ENCODE results near the gene FKRP.

The FKRP gene

DNA sequence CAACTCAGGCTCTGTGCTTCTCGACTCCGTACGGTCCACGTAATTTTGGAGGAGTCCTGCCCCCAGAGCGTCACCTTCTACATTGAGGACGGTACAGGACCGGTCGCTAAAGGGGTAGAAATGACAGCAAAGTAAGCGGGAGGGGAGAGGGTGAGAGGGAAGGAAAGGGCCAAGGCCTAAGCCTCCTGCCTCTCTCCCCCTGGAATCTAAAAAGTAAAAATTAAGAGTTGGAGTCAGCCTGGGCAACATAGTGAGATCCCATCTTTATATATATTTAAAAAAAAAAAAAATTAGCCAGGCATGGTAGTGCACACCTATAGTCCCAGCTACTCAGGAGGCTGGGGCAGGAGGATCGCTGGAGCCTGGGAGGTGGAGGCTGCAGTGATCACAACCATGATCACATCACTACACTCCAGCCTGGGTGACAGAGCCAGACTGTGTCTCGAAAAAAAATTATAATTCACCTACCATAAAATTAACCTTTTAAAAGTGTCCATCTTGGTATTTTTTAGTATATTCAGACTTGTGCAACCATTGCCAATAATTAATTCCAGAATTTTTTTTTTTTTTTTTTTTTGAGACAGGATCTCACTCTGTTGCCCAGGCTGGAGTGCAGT lies 29.9 kb downstream of the FKRP start:
- TF ChIP-seq GATA3 (IDR thresholded peaks at IDR 0.05; ENCODE audit: low read depth, low read length) = no peak
- no peak for TF ChIP-seq GATA2 (IDR thresholded peaks at IDR 0.05; ENCODE audit: low read depth, low read length)

DNA sequence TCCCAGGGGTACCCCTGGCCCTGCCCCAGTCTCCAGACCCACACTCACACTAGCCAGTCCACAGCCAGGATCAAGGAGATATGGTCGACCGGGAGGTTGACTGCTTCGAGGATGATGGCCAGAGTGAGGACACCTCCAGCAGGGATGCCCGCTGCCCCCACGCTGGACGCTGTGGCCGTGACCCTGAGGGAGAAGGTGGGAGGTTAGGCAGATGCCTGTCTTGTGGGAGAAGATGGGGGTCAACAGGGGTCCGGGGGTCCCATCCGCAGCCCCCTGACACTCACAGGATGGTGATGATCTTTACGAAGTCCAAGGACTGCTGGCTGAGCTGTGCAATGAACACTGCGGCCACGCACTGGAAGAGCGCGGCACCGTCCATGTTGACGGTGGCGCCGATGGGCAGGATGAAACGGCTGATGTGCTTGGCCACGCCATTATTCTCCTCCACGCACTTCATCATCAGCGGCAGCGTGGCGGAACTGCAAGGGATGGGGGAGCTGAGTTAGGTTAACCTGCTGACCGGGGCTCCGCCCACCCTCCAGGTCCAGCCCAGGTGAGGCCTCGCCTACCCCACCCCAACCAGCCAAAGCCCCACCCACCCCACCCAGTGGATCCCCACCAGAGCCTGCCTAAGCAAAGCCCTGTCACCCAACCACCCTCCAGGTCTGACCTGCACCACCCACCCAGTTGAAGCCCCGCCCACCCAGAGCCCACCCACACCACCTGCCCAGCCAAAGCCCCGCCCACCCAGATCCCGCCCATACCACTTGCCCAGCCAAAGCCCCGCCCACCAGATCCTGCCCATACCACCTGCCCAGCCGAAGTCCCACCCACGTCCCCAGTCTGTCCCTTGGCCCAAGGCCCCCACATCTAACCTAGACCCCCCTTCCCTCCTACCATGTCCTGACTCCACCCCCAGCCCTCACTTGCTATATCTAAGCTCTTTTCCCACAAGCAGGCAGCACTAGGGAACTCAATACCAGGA lies 31.4 kb downstream of the FKRP start:
- TF ChIP-seq GATA2 (IDR thresholded peaks at IDR 0.05; ENCODE audit: low read depth, low read length) = no peak
- TF ChIP-seq GATA3 (IDR thresholded peaks at IDR 0.05; ENCODE audit: low read depth, low read length) = no peak

GRCh38 chr19:46782355-46783019 lies 36.6 kb downstream of the FKRP start:
- TF ChIP-seq GATA2 (IDR thresholded peaks at IDR 0.05; ENCODE audit: low read depth, low read length) (no peak), GATA3 (IDR thresholded peaks at IDR 0.05; ENCODE audit: low read depth, low read length) (no peak)

- TF ChIP-seq GATA2 (IDR thresholded peaks at IDR 0.05; ENCODE audit: low read depth, low read length) = no peak
- no peak for TF ChIP-seq GATA3 (IDR thresholded peaks at IDR 0.05; ENCODE audit: low read depth, low read length)
Measured at GRCh38 chr19:46783670-46784069, 37.8 kb downstream of the FKRP start.

DNA sequence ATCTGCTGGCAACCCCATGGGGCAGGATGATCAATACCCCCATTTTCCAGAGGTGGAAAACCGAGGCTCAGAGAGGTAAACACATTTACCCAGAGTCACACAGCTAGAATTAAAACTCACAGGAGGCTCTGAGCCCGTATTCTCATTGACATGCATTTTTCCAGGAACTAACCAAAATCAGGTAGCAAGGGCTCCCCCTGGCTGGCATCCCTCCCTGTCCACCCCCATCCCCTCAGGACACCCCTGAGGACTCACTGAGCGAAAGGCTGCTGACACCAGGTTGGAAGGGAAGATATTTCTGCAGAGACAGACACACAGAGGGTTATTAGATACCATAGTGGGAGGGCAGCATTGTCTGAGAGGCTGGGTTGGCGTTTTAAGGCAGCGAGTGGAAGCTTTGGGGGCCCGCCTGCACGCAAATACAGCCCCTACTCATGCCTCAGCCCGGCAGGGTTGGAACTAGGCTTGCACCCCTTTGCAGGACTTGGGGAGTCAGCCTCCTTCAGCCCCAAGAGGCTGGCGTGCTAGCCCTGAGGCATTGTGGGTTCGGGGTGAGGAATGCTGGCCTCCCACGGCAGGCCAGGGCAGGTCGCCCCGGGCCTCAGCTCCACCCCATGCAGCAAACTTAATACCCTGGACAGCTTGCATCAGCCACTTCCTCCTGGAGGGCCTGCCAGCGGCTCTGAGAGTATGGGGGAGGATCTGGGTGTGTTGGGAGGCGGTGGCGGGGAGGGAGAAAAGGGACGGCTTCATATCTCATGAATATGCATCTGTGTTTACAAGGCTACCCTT lies 38.6 kb downstream of the FKRP start:
- TF ChIP-seq GATA3 (IDR thresholded peaks at IDR 0.05; ENCODE audit: low read depth, low read length) (no peak), GATA2 (IDR thresholded peaks at IDR 0.05; ENCODE audit: low read depth, low read length) (no peak)

DNA sequence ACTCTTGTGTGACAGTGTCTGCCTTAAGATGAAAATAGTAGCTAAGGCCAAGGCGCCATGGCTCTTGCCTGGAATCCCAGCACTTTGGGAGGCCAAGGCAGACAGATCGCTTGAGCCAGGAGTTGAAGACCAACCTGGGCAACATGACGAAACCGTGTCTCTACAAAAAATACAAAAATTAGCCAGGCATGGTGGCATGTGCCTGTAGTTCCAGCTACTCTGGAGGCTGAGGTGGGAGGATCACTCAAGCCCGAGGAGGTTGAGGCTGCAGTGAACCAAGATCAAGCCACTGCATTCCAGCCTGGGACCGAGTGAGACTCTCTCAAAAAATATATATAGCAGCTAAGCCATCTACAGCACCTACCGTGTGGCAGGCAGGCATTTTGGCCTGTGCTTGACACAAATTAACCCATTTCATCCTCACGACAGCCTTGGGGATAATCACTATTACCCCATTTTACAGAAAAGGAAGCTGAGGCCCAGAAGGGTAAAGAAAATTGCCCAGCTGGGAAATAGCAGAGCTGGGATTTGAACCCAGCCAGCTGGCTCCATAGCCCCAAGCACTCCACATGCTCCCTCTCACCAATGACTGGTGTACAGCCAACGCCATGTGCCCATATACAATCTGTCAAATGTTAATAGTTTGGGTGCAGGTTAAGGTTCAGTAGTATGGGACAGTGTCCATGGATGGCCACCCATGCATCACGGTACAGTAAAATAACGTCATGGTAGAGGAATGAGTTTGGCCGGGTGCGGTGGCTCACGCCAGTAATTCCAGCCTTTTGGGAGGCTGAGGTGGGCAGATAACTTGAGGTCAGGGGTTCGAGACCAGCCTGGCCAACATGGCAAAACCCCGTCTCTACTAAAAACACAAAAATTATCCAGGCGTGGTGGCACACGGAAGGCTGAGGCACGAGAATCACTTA lies 39.5 kb downstream of the FKRP start:
- TF ChIP-seq GATA3 (IDR thresholded peaks at IDR 0.05; ENCODE audit: low read depth, low read length) (no peak), GATA2 (IDR thresholded peaks at IDR 0.05; ENCODE audit: low read depth, low read length) (no peak)

GRCh38 chr19:46785980-46786235 lies 40.1 kb downstream of the FKRP start:
- no peak for TF ChIP-seq GATA3 (IDR thresholded peaks at IDR 0.05; ENCODE audit: low read depth, low read length)
- no peak for TF ChIP-seq GATA2 (IDR thresholded peaks at IDR 0.05; ENCODE audit: low read depth, low read length)

DNA sequence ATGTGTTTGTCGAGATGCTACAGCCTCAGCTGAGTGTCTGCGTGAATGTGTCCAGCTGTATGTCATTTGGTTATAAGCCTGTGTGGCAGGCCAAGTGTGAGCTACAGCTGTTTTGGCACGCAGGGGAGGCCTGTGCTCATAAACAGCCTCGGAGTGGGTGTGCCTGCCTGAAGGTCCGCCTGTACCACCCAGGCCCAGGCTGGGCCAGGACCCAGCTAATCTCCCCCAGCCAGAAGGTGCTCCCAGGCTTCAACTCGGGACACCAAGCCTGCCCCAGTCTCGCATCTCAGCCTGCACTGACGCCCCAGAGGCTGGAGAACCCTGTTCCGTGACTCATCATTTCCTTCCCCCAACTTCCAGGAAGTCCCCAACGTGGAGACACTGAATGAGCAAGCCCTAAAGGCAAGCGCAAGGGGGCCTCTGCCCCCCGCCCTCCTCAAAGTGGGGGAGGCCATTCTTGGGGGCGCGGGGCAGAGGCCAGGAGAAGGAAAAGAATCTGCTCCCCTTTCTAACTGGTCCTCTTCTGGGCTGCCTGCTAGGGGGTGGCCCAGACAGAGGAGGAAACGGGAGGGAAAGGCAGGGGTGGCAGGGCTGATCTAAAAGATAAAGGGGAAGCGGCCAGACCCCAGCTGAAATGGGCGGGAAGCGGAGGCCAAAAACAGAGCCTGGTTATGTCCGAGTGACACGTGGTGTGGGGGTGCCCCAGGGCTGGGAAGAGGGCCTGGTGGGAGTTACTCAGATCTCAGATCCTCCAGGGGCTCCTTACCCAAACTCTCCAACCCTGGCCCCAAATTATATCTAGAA lies 40.6 kb downstream of the FKRP start:
- TF ChIP-seq GATA3 (IDR thresholded peaks at IDR 0.05; ENCODE audit: low read depth, low read length) (peak; percentile 76; the same call in 1 of the 2 replicates), GATA2 (IDR thresholded peaks at IDR 0.05; ENCODE audit: low read depth, low read length) (peak; percentile 94)

DNA sequence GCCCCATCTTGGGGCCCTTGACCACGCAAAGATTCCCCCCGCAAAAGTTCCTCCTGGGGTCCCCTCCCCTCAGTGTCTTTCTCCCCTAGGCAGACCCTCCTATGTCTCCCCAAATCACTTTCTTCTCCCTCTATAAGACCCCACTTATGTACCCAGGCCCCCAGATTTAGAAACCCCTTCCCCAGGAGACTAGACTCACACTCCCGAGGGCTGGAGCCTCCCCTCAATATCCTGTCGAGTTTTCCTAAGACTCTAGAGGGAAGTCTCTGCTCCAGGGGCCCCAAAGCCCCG lies 41.1 kb downstream of the FKRP start:
- no peak for TF ChIP-seq GATA3 (IDR thresholded peaks at IDR 0.05; ENCODE audit: low read depth, low read length)
- TF ChIP-seq GATA2 (IDR thresholded peaks at IDR 0.05; ENCODE audit: low read depth, low read length) = no peak

DNA sequence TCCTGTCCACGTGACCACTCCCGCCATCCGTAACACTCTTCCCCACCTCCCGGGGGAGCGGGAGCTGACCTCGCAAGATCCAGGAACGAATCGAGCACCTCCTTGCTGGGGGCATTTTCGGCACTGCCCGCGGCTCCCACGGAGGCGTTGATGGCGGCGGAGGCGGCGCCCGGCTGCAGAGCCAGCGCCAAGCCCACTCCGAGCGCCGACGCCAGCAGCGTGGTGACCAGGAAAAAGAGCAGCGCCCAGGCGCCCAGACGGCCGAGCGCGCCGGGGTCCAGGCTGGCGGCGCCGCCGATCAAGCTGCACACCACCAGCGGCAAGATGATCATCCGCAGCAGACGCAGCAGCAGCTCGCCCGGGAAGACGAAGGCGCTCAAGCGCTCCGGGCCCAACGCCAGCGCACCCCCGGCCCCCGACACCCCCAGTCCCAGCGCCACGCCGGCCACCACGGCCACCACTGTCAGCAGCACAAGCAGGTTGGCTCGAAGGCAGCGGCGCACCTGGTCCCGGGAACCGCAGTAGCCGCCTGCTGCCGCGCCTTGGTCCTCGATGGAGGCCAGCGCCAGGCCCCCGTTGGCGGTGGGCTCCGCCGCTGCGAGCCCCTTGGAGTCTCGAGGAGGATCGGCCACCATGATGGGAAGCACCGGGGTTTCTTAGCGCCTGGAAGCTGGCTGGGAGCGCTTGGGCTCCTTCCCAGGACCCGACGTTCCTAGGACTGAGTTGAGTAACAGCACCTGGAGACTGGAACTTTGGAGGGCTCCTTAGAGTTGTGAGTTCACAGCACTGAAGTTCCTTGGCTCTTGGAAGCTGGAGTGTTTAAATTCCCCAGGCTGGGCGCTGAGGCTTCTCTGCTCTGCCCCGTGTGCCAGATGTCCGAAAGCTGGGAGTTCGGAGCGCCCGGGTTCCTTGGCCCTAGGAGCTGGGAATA lies 41.7 kb downstream of the FKRP start:
- TF ChIP-seq GATA2 (IDR thresholded peaks at IDR 0.05; ENCODE audit: low read depth, low read length) = no peak
- TF ChIP-seq GATA3 (IDR thresholded peaks at IDR 0.05; ENCODE audit: low read depth, low read length) = no peak

GRCh38 chr19:46788262-46788967 lies 42.6 kb downstream of the FKRP start, which contains the start of gene SLC1A5:
SLC1A5 (minus strand) TSS chr19:46788594; CDS start chr19:46787965, 629 bp downstream.
- TF ChIP-seq GATA3 (IDR thresholded peaks at IDR 0.05; ENCODE audit: low read depth, low read length) = no peak
- TF ChIP-seq GATA2 (IDR thresholded peaks at IDR 0.05; ENCODE audit: low read depth, low read length) = 0 out of 2 replicates have a peak, but pooled peaks have one; percentile 15
